Hepatocyte (in vitro differentiated cells): Measurements from ENCODE around the gene DIABLO.

Experiments used
- EZH2 ChIP-seq: fragments of 200-600 bp; sonication (generic); IDR thresholded peaks from 2 replicates; pipeline ENCODE4 v1.6.1; 2016; ENCODE audit warnings: antibody characterized with exemption, mild to moderate bottlenecking, borderline replicate concordance
- EZH2phosphoT487 ChIP-seq: fragments of 200-600 bp; sonication (generic); IDR thresholded peaks from one replicate; pipeline ENCODE4 v1.6.1; 2018; ENCODE audit warnings: antibody characterized with exemption, mild to moderate bottlenecking, low read depth, moderate library complexity; ENCODE audit not compliant: unreplicated experiment, severe bottlenecking
- TF ChIP-seq, protein P1 (sequence below): fragments of 200-600 bp; sonication (generic); IDR thresholded peaks from 2 replicates; pipeline ENCODE4 v1.5.1; 2016; ENCODE audit warnings: antibody characterized with exemption, mild to moderate bottlenecking; ENCODE audit not compliant: poor library complexity

DNA sequence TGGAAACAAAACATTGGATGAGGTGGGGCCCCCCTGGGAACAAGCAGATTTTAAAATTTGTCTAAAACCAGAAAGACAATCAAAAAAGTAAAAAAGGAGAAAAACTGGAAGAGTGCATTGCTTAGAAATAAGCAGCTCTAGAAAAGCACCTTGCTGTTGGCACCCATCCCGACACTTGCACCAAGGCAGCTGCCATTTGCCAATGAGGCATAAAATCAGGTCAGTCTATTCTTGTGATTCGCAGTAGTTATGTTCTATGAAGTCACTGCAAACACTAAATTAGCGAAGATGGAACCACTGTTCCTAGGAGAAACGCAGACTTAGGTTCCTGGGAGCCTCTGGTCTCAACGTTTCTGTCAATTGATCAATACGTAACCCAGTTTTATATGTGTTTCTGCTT lies 24.2 kb upstream of the DIABLO start:
- TF ChIP-seq, protein P1, sequence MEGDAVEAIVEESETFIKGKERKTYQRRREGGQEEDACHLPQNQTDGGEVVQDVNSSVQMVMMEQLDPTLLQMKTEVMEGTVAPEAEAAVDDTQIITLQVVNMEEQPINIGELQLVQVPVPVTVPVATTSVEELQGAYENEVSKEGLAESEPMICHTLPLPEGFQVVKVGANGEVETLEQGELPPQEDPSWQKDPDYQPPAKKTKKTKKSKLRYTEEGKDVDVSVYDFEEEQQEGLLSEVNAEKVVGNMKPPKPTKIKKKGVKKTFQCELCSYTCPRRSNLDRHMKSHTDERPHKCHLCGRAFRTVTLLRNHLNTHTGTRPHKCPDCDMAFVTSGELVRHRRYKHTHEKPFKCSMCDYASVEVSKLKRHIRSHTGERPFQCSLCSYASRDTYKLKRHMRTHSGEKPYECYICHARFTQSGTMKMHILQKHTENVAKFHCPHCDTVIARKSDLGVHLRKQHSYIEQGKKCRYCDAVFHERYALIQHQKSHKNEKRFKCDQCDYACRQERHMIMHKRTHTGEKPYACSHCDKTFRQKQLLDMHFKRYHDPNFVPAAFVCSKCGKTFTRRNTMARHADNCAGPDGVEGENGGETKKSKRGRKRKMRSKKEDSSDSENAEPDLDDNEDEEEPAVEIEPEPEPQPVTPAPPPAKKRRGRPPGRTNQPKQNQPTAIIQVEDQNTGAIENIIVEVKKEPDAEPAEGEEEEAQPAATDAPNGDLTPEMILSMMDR, result no peak
- TF ChIP-seq EZH2phosphoT487 (no peak), EZH2 (no peak)
